NCI-H524 treated with DMSO at 0.1 percent for 48 hours (cell line): ENCODE measurements around the gene SYN1.

ENCODE experiments used
- DNase-seq: peaks from one replicate; lab custom pipeline; 2025; lab: John Stamatoyannopoulos, UW

SYN1 gene

GRCh38 chrX:47523297-47523696, 96.4 kb downstream of the SYN1 start:
- peak; percentile 21 for DNase-seq
